Measurements from ENCODE around the gene CSGALNACT2. TPM values are rescaled to one million over a fixed set of nuclear protein-coding genes. Genes with fewer than 3 reads are reported as not detected.

CSGALNACT2 gene
- total and polyA plus RNA-seq, 4 donors: 4.1 to 11.0 (median 6.1) TPM

GRCh38 chr10:43166207-43166879 lies 28.1 kb downstream of the CSGALNACT2 start:
- TF ChIP-seq FOXA1 (IDR thresholded peaks at IDR 0.05) (no peak), YY1 (IDR thresholded peaks at IDR 0.05) (no peak)
- Histone ChIP-seq H3K9ac (ENCODE audit: low read depth in 1 of 2, low read length in 2 of 2) (no peak overlapping the region), H3K36me3 (ENCODE audit: control insufficient read depth in 4 of 4, insufficient read depth in 3 of 4, low read depth in 1 of 4, low read length in 3 of 4) (peaks cover 0 to 5% (median under 1%) of the 10 kb centered on the region in 4 donors), H3K27me3 (ENCODE audit: control insufficient read depth in 4 of 4, insufficient read depth in 4 of 4, low read length in 3 of 4) (no peaks in the 10 kb centered on the region), H3K27ac (ENCODE audit: low read depth in 1 of 2, low read length in 2 of 2) (no peak overlapping the region), H3K9me3 (ENCODE audit: control insufficient read depth in 4 of 4, low read length in 3 of 4) (no peaks in the 10 kb centered on the region), H3K4me1 (ENCODE audit: control insufficient read depth in 4 of 4, insufficient read depth in 4 of 4, low read length in 3 of 4) (no peaks in the 10 kb centered on the region), H3K4me3 (ENCODE audit: low read depth in 1 of 3, low read length in 3 of 3) (no peak overlapping the region)
- no peak for DNase-seq (ENCODE audit: low spot score)
- WGBS: 83% methylated on average over 6 of the region's 6 CpGs

GRCh38 chr10:43166880-43167497 lies 28.7 kb downstream of the CSGALNACT2 start:
- no peaks in the 10 kb centered on the region for H3K4me1 ChIP-seq (ENCODE audit: control insufficient read depth in 4 of 4, insufficient read depth in 4 of 4, low read length in 3 of 4)
- H3K27ac ChIP-seq (ENCODE audit: low read depth in 1 of 2, low read length in 2 of 2): no peak overlapping the region
- H3K27me3 ChIP-seq (ENCODE audit: control insufficient read depth in 4 of 4, insufficient read depth in 4 of 4, low read length in 3 of 4): no peaks in the 10 kb centered on the region
- no peak for TF ChIP-seq SP1 (IDR thresholded peaks at IDR 0.05)
- TF ChIP-seq GABPA (IDR thresholded peaks at IDR 0.05 in 1 of 2, conservative IDR thresholded peaks at IDR 0.05 in 1 of 2): no peak
- TF ChIP-seq EGR1 (IDR thresholded peaks at IDR 0.05; ENCODE audit: low read depth in 2 of 2): no peak
- TF ChIP-seq FOXA2 (IDR thresholded peaks at IDR 0.05): no peak
- TF ChIP-seq HNF4G (IDR thresholded peaks at IDR 0.05): no peak
- no peak for TF ChIP-seq MAX (IDR thresholded peaks at IDR 0.05)
- no peak for TF ChIP-seq ZBTB33 (IDR thresholded peaks at IDR 0.05)
- no peak for TF ChIP-seq RAD21 (IDR thresholded peaks at IDR 0.05)
- no peak for TF ChIP-seq REST (IDR thresholded peaks at IDR 0.05)
- TF ChIP-seq ATF3 (IDR thresholded peaks at IDR 0.05): no peak
- no peak for TF ChIP-seq JUND (IDR thresholded peaks at IDR 0.05)
- no peak for TF ChIP-seq RXRA (IDR thresholded peaks at IDR 0.05)
- no peak for TF ChIP-seq TAF1 (conservative IDR thresholded peaks at IDR 0.05)
- no peaks in the 10 kb centered on the region for H3K9me3 ChIP-seq (ENCODE audit: control insufficient read depth in 4 of 4, low read length in 3 of 4)
- no peak overlapping the region for H3K9ac ChIP-seq (ENCODE audit: low read depth in 1 of 2, low read length in 2 of 2)
- no peak overlapping the region for H3K4me3 ChIP-seq (ENCODE audit: low read depth in 1 of 3, low read length in 3 of 3)
- no peak for DNase-seq (ENCODE audit: low spot score)
- peaks cover 0 to 3% (median under 1%) of the 10 kb centered on the region in 4 donors for H3K36me3 ChIP-seq (ENCODE audit: control insufficient read depth in 4 of 4, insufficient read depth in 3 of 4, low read depth in 1 of 4, low read length in 3 of 4)
